ENCODE measurements around the gene TUBGCP3. TPM values are rescaled to one million over a fixed set of nuclear protein-coding genes. Genes with fewer than 3 reads are reported as not detected.

Gene TUBGCP3
- polyA plus RNA-seq, 1 experiment, result 15.7 TPM

DNA sequence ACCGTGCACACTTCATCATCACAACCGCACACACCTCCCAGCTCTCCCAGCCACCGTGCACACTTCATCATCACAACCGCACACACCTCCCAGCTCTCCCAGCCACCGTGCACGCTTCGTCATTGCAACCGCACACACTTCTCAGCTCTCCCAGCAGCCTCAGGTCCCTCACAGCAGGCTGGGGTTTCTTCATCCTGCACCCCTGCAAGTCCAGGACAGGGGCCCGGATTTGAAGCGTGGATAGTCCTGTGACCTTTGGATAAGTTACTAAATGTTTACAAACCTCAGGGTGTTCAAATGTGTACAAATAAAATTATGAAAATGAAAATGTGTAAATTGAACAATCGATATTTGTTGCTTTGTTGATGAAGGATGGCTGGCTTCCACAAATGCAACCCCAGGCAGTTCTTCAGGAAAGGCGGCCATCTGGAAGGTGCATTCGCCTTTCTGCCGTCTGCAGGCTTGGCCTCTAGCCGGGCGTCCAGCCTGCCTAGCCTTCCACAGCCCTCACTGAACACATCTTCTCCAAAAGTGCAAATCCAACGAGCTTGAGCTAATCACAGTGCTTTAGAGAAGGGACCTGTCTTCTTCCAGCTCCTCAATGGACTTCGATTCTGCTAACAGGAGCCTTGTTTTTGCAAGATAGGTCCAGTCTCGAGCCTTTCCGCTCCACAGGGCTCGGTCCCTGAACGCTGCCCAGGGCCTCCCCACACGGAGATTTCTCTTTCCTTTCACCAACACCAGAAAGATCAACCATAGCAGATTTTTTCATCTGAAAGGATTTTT is 137.6 kb downstream of the TUBGCP3 start:
- TF ChIP-seq, protein P1, sequence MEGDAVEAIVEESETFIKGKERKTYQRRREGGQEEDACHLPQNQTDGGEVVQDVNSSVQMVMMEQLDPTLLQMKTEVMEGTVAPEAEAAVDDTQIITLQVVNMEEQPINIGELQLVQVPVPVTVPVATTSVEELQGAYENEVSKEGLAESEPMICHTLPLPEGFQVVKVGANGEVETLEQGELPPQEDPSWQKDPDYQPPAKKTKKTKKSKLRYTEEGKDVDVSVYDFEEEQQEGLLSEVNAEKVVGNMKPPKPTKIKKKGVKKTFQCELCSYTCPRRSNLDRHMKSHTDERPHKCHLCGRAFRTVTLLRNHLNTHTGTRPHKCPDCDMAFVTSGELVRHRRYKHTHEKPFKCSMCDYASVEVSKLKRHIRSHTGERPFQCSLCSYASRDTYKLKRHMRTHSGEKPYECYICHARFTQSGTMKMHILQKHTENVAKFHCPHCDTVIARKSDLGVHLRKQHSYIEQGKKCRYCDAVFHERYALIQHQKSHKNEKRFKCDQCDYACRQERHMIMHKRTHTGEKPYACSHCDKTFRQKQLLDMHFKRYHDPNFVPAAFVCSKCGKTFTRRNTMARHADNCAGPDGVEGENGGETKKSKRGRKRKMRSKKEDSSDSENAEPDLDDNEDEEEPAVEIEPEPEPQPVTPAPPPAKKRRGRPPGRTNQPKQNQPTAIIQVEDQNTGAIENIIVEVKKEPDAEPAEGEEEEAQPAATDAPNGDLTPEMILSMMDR (IDR thresholded peaks at IDR 0.05; ENCODE audit: insufficient read depth, low read depth, low read length), result no peak
- DNase-seq (ENCODE audit: low read depth), result no peak
- CTCF ChIA-PET, result no interaction called here
- no peak overlapping the region for H3K4me3 ChIP-seq (ENCODE audit: low read depth, low read length)
- POLR2A ChIA-PET, result no interaction called here
- no peaks in the 10 kb centered on the region for H3K27me3 ChIP-seq (ENCODE audit: control insufficient read depth, insufficient read depth, low read length)
- H3K36me3 ChIP-seq (ENCODE audit: control insufficient read depth, insufficient read depth, low read length), result no peaks in the 10 kb centered on the region

DNA sequence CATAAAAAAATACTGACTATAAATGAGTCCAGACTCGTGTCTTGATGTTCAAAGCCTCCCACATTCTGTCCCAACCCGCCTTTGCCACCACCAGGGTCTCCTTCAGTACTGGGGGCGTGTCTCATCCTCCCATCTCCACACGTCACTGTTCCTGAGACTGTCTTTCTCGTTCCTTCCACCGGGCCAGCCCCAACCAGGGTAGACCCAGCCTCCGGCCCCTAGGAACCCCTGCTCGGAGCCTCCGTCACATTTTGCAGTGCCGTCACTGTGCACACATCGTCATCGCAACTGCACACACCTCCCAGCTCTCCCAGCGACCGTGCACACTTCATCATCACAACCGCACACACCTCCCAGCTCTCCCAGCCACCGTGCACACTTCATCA is 138.4 kb downstream of the TUBGCP3 start:
- CTCF ChIA-PET, result no interaction called here
- Histone ChIP-seq H3K27me3 (ENCODE audit: control insufficient read depth, insufficient read depth, low read length) (no peaks in the 10 kb centered on the region; the same call in 1 of the 2 replicates), H3K4me3 (ENCODE audit: low read depth, low read length) (no peak overlapping the region), H3K36me3 (ENCODE audit: control insufficient read depth, insufficient read depth, low read length) (no peaks in the 10 kb centered on the region)
- TF ChIP-seq, protein P1 (IDR thresholded peaks at IDR 0.05; ENCODE audit: insufficient read depth, low read depth, low read length), result no peak
- DNase-seq (ENCODE audit: low read depth), result no peak
- POLR2A ChIA-PET, result no interaction called here

DNA sequence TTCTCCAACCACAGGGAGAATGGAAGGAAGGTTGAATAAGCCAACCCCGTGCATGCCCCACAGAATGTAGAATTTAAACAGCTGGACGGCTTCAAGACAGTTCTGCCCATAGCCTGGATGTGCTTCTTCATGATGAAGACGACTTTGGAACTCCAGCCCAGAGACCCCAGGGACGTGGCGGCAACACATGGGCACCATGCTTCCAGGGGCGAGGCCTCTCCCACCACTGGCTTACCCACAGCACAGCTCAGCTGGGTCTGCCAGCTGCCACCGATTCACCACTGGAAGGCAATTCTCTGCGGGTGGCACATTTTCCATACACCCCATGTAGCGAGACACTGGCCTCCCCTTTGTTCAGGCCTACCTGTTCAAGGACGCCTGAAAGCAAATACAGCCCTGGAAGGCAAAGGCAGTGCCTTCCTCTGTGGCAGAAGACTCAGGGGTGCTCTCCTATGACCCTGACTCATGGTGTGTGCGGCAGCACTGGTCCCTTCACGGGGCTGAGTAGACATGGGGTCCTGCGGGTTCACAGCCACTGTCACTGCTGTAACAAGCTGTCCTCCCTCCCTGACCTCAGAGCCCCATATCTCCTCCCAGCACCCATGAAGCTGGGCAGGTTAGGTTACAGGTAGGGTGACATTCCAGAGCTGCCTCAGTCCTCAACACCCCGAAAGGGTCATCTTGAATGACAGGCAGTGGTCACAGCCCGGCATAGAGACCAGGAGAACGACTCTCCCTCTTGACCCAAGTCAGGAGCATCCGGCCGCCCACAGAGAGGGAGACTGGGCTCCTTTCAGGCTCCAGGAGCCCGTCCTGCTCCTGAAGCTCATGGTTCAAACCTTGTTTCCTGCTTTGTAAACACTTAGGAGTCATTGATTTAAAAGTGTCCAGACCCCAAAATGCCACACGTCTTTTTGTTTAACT is 139.1 kb downstream of the TUBGCP3 start:
- Histone ChIP-seq H3K4me3 (ENCODE audit: low read depth, low read length) (no peak overlapping the region), H3K27me3 (ENCODE audit: control insufficient read depth, insufficient read depth, low read length) (no peaks in the 10 kb centered on the region; the same call in 1 of the 2 replicates), H3K36me3 (ENCODE audit: control insufficient read depth, insufficient read depth, low read length) (no peaks in the 10 kb centered on the region)
- DNase-seq (ENCODE audit: low read depth), result no peak
- ChIA-PET CTCF (no interaction called here), POLR2A (no interaction called here)
- TF ChIP-seq, protein P1 (IDR thresholded peaks at IDR 0.05; ENCODE audit: insufficient read depth, low read depth, low read length), result no peak

DNA sequence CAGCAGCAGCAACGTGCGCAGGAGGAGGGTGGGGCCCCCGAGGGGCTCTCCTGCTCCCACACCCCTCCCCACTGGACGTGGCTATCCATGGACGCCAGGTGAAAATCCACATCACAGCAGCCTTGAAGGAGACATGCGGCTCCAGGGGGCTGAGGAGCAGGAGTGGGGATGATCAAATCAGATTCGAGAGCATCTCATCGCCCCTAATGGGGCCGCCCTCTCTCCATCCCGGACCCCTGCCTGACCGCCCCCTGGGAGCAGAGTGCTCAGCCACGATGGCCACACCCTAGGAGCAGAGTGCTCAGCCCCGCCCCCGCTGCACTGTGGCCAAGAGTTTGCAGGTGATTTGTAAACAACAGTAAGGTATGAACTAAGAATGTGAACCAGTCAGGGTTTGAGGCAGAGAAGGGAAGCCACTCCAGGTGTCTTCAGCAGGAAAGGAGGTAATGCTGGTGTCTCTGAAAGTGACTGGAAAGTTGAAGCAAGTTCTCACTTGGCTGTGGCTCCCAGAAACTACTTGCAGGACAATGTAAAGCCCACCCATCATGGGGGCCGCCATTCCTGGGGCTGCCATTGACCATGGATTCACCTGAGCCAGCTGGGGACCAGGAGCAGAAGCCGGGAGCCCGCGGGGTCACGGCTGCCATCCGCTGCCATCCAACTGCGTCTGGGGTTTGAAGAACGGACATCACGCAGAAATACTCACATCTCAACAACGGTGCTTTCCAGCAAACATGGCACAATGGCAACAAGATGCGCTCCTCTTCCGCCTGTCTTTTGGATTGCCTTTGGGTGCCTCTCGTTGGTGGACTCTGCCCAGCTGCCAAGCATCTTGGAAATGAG is 140.0 kb downstream of the TUBGCP3 start:
- no peak overlapping the region for H3K4me3 ChIP-seq (ENCODE audit: low read depth, low read length)
- no peak for DNase-seq (ENCODE audit: low read depth)
- ChIA-PET POLR2A (no interaction called here), CTCF (interaction anchor here (1.1 kb wide), 1 partner anchor 160 kb away, joined by 3 read pairs; no protein-coding TSS in a partner anchor)
- no peaks in the 10 kb centered on the region for H3K36me3 ChIP-seq (ENCODE audit: control insufficient read depth, insufficient read depth, low read length)
- TF ChIP-seq, protein P1 (IDR thresholded peaks at IDR 0.05; ENCODE audit: insufficient read depth, low read depth, low read length), result no peak
- no peaks in the 10 kb centered on the region; the same call in 1 of the 2 replicates for H3K27me3 ChIP-seq (ENCODE audit: control insufficient read depth, insufficient read depth, low read length)

All from BJ (cell line).